HFFc6 (cell line): ENCODE results near the gene SETBP1. TPM values are rescaled to one million over a fixed set of nuclear protein-coding genes. Genes with fewer than 3 reads are reported as not detected.

ENCODE experiments used
- DNase-seq: peaks from one replicate; pipeline ENCODE4 v3.0.0-alpha.2; 2018
- H3K27ac Mint-ChIP-seq: 2 replicates; pipeline ENCODE4 v1.8.0; 2020; ENCODE audit warnings: mild to moderate bottlenecking, mixed read lengths
- H3K27me3 Mint-ChIP-seq: 2 replicates; pipeline ENCODE4 v1.8.0; 2021; ENCODE audit warnings: mild to moderate bottlenecking, moderate library complexity, mixed read lengths; ENCODE audit not compliant: insufficient read depth
- H3K36me3 Mint-ChIP-seq: 2 replicates; pipeline ENCODE4 v1.8.0; 2021; ENCODE audit warnings: low read depth, mixed read lengths
- H3K4me1 Mint-ChIP-seq: 2 replicates; pipeline ENCODE4 v1.8.0; 2020; ENCODE audit warnings: low read depth, mixed read lengths
- H3K4me3 Mint-ChIP-seq: 2 replicates; pipeline ENCODE4 v1.8.0; 2020; ENCODE audit warnings: mild to moderate bottlenecking, moderate library complexity, mixed read lengths
- H3K9me3 Mint-ChIP-seq: 2 replicates; pipeline ENCODE4 v1.8.0; 2020; ENCODE audit warnings: mild to moderate bottlenecking, mixed read lengths
- total RNA-seq, 6 experiments: library from RNA; stranded (reverse); fragmentation: NEBNext Ultra II Directional; extraction: Animal tissue kit (Norgen Biotek cat#: 25700); gene quantifications; 2 replicates in 1 of 6; 3 replicates in 5 of 6; pipeline ENCODE4 v1.2.3, GENCODE V29; 2021
- TF ChIP-seq, protein P1 (sequence below): fragments of 200-600 bp; sonication (generic); IDR thresholded peaks from 2 replicates; pipeline ENCODE4 v1.5.0; 2021; ENCODE audit warnings: antibody characterized with exemption, mild to moderate bottlenecking

Gene SETBP1
- total RNA-seq, 6 experiments from 2014 or later: 0.03 to 0.40 (median 0.09) TPM

GRCh38 chr18:44731530-44732237, 51.0 kb downstream of the SETBP1 start:
- Mint-ChIP-seq H3K27me3 (peaks cover 4% of the 10 kb centered on the region), H3K9me3 (no peaks in the 10 kb centered on the region), H3K27ac (no peak overlapping the region), H3K4me3 (no peak overlapping the region), H3K4me1 (peaks cover 52% of the 10 kb centered on the region), H3K36me3 (no peaks in the 10 kb centered on the region)
- DNase-seq: peak; percentile 16
- TF ChIP-seq, protein P1, sequence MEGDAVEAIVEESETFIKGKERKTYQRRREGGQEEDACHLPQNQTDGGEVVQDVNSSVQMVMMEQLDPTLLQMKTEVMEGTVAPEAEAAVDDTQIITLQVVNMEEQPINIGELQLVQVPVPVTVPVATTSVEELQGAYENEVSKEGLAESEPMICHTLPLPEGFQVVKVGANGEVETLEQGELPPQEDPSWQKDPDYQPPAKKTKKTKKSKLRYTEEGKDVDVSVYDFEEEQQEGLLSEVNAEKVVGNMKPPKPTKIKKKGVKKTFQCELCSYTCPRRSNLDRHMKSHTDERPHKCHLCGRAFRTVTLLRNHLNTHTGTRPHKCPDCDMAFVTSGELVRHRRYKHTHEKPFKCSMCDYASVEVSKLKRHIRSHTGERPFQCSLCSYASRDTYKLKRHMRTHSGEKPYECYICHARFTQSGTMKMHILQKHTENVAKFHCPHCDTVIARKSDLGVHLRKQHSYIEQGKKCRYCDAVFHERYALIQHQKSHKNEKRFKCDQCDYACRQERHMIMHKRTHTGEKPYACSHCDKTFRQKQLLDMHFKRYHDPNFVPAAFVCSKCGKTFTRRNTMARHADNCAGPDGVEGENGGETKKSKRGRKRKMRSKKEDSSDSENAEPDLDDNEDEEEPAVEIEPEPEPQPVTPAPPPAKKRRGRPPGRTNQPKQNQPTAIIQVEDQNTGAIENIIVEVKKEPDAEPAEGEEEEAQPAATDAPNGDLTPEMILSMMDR: no peak

GRCh38 chr18:44732238-44732563, 51.5 kb downstream of the SETBP1 start:
- no peak for DNase-seq
- no peak overlapping the region for H3K4me3 Mint-ChIP-seq
- peaks cover 4% of the 10 kb centered on the region for H3K27me3 Mint-ChIP-seq
- H3K36me3 Mint-ChIP-seq: no peaks in the 10 kb centered on the region
- TF ChIP-seq, protein P1: no peak
- H3K9me3 Mint-ChIP-seq: no peaks in the 10 kb centered on the region
- H3K27ac Mint-ChIP-seq: no peak overlapping the region
- peaks cover 52% of the 10 kb centered on the region for H3K4me1 Mint-ChIP-seq

DNA sequence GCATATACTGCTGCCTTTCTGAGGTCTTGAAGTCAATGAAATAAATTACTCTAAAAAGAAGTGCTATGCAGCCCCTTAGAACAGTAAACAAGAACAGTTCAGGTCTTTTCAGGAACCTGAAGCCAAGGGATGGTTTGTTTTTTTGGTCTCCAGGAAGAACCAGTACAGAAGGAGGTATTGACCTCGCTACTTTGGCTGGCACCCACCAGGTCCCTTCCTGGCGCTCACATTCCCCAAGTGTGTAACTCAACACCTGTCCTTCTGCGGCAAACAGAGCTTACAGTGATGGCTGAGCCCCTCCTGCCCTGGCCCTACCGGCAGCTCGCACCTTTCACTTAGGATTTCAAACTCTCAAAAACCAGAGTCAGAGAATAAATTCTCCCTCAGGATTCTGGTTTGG, 51.9 kb downstream of the SETBP1 start:
- peak overlapping the region; percentile 67; the same call in 1 of the 2 replicates for H3K27ac Mint-ChIP-seq
- no peaks in the 10 kb centered on the region for H3K36me3 Mint-ChIP-seq
- peaks cover 52% of the 10 kb centered on the region for H3K4me1 Mint-ChIP-seq
- no peaks in the 10 kb centered on the region for H3K9me3 Mint-ChIP-seq
- TF ChIP-seq, protein P1: no peak
- H3K4me3 Mint-ChIP-seq: no peak overlapping the region
- H3K27me3 Mint-ChIP-seq: peaks cover 4% of the 10 kb centered on the region; the same call in 1 of the 2 replicates
- DNase-seq: no peak

DNA sequence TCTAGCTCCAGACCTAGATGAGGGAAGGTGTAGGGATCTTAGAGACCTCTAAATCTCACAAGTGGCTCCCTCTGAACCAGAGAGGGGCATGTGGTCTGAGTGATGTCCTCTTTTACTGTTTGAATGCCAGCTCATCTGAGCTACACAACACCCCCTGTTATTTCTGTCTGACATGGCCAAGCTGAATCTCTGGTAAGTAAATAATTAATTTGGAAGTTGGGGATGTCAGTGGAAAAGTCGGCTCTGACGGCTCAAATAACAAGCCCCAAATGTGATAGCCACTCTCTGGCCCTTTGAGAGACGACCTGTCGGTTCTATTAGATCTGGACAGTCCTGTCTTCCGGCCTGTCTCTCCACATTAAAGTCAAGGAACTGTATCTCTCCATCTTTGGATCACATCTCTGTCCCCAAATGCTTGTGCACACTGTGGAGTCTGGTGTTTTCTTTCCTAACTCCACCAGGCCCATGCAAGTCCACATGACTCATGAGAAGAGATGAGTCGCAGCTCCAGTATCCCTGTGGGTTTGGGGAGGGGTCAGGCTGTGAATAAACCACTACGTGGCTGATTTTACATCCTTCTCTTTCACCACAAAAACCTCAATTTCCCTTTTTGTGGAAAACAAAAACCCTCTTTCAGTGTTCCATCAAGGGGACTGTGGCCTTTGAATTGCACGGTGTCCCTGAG, 52.5 kb downstream of the SETBP1 start:
- Mint-ChIP-seq H3K9me3 (no peaks in the 10 kb centered on the region), H3K27ac (peak overlapping the region; percentile 67; the same call in 1 of the 2 replicates), H3K27me3 (peaks cover 4% of the 10 kb centered on the region; the same call in 1 of the 2 replicates), H3K4me1 (peaks cover 52% of the 10 kb centered on the region), H3K36me3 (no peaks in the 10 kb centered on the region), H3K4me3 (peak overlapping the region; percentile 40; the same call in 1 of the 2 replicates)
- DNase-seq: peak; percentile 82
- TF ChIP-seq, protein P1: no peak

DNA sequence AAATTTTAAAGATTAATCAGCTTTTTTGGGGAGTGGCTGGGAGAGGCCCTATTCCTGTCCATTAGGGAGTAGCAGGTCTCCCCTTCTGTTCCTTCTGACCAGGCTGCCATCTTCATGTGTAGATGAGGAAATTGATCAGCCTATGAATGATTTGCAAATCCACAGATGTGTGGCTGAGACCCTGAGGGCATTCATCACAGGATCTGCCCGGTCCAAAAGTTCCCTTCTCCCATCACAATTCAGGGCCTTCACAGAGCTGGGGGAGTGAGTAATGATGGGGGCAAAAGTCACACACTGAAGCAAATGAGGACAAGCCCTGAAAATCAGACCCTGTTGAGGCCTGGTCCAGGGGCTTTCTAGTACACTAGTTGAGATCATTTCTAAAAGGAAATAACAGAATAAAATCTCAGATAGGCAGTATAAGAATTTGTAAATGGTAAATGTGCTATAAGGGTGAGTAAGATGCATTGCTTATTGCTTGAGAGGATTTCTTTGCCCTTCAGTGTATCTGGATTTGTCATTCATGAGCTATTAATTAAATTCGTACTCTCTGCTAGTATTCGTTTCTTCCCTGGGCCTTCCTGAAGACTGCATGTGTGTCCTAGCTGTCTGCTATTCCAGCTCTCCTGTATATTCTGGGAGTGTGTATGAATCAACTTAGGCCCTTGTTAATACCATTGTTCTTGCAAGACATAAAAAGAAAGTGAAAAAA, 53.2 kb downstream of the SETBP1 start:
- Mint-ChIP-seq H3K27ac (peak overlapping the region; percentile 67; the same call in 1 of the 2 replicates), H3K4me3 (no peak overlapping the region), H3K27me3 (peaks cover 4% of the 10 kb centered on the region; the same call in 1 of the 2 replicates), H3K4me1 (peaks cover 51% of the 10 kb centered on the region), H3K9me3 (no peaks in the 10 kb centered on the region; the same call in 1 of the 2 replicates), H3K36me3 (no peaks in the 10 kb centered on the region)
- TF ChIP-seq, protein P1: no peak
- no peak for DNase-seq
